ENCODE measurements around the gene SRP19. TPM values are rescaled to one million over a fixed set of nuclear protein-coding genes. Genes with fewer than 3 reads are reported as not detected.

Gene SRP19
- polyA plus RNA-seq, 5 donors = 62.3 to 78.2 (median 75.0) TPM

DNA sequence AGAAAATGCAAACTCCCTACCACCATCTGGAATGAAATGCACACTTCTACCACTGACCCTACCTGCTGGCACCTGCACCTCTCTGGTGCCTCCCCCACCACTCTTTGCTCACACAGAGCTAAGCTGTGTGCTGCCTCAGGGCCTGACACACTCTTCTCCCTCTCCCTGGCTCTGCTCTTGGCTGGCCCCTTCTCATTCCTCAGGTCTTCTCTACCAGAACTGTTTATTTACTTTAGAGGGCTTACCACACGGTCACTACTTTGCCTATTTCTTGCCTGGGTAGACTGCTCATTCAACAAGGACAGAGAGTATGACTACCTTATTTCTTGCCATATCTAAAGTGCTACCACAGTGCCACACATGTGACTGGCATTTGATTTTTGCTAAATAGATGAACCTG lies 57.6 kb downstream of the SRP19 start:
- DNase-seq = no peak

Other genes with a start within 250 kb of the SRP19 start
- gene APC, start 123.4 kb upstream of the SRP19 start, polyA plus RNA-seq (ENCODE audit: insufficient read depth in 1 of 5, insufficient read length in 5 of 5, low replicate concordance in 1 of 5) = 10 to 100 TPM; 20.2 to 46.5 (median 44.9) TPM
- gene REEP5, start 60.9 kb downstream of the SRP19 start, polyA plus RNA-seq (ENCODE audit: insufficient read depth in 1 of 5, insufficient read length in 5 of 5, low replicate concordance in 1 of 5) = 10 to 100 TPM; 66.5 to 83.6 (median 78.1) TPM
- gene DCP2, start 115.5 kb downstream of the SRP19 start, polyA plus RNA-seq (ENCODE audit: insufficient read depth in 1 of 5, insufficient read length in 5 of 5, low replicate concordance in 1 of 5) = 10 to 100 TPM; 23.1 to 42.1 (median 32.4) TPM

All from right lung (tissue), 5 donors.